Testis (tissue), 2 donors: Measurements from ENCODE around the gene SAMD11.

ENCODE experiments used
- POLR2A ChIP-seq: fragments of 450-650 bp; IDR thresholded peaks from one replicate; pipeline ENCODE4 v1.6.1; 2017; ENCODE audit warnings: antibody characterized with exemption, mild to moderate bottlenecking, moderate library complexity
- TF ChIP-seq, protein P1 (sequence below), 3 experiments: fragments of 450-650 bp in 2 of 3; fragments of 200-600 bp in 1 of 3; sonication (generic) in 1 of 3; IDR thresholded peaks; one replicate each; pipeline ENCODE4 v1.5.1; 2016 to 2019; ENCODE audit warnings: antibody characterized with exemption in 3 of 3, mild to moderate bottlenecking in 2 of 3, moderate library complexity in 1 of 3

- TF ChIP-seq, protein P1, sequence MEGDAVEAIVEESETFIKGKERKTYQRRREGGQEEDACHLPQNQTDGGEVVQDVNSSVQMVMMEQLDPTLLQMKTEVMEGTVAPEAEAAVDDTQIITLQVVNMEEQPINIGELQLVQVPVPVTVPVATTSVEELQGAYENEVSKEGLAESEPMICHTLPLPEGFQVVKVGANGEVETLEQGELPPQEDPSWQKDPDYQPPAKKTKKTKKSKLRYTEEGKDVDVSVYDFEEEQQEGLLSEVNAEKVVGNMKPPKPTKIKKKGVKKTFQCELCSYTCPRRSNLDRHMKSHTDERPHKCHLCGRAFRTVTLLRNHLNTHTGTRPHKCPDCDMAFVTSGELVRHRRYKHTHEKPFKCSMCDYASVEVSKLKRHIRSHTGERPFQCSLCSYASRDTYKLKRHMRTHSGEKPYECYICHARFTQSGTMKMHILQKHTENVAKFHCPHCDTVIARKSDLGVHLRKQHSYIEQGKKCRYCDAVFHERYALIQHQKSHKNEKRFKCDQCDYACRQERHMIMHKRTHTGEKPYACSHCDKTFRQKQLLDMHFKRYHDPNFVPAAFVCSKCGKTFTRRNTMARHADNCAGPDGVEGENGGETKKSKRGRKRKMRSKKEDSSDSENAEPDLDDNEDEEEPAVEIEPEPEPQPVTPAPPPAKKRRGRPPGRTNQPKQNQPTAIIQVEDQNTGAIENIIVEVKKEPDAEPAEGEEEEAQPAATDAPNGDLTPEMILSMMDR (IDR thresholded peaks at IDR 0.05): no peak
- TF ChIP-seq POLR2A: no peak
These were observed 22.4 kb upstream of the SAMD11 start for GRCh38 chr1:901108-901859.
